Measurements from ENCODE around the gene NRDE2. TPM values are rescaled to one million over a fixed set of nuclear protein-coding genes. Genes with fewer than 3 reads are reported as not detected.

The NRDE2 gene
- total RNA-seq, 1 experiment from 2014 or later, result 20.1 TPM

GRCh38 chr14:90354551-90355298 is 23.0 kb upstream of the NRDE2 start:
- Histone ChIP-seq H3K4me3 (replicated peaks in 1 of 2; ENCODE audit: low read depth in 1 of 2, low read length in 2 of 2) (no peak overlapping the region), H3K27me3 (ENCODE audit: insufficient read depth, low read length) (no peaks in the 10 kb centered on the region), H3K9me2 (ENCODE audit: insufficient read depth) (no peaks in the 10 kb centered on the region), H2AFZ (ENCODE audit: low read depth, low read length, poor library complexity, severe bottlenecking) (no peak overlapping the region), H3K4me2 (ENCODE audit: low read length) (no peak overlapping the region), H3K9ac (ENCODE audit: low read length) (no peak overlapping the region), H3K9me3 (ENCODE audit: control insufficient read depth in 1 of 2, insufficient read depth in 1 of 2, low read depth in 1 of 2, low read length in 2 of 2) (no peaks in the 10 kb centered on the region), H3K36me3 (ENCODE audit: control insufficient read depth in 1 of 2, insufficient read depth in 2 of 2, low read length in 2 of 2) (no peaks in the 10 kb centered on the region), H3K79me2 (ENCODE audit: insufficient read depth, low read length) (no peaks in the 10 kb centered on the region), H3K4me1 (ENCODE audit: control insufficient read depth in 1 of 2, insufficient read depth in 2 of 2, low read length in 2 of 2) (peaks cover 7 to 10% of the 10 kb centered on the region in 2 experiments), H4K20me1 (ENCODE audit: insufficient read depth) (no peaks in the 10 kb centered on the region), H3K27ac (ENCODE audit: low read depth, low read length) (no peak overlapping the region)
- intact Hi-C loops (cut with micrococcal nuclease), result no loop called here
- DNase-seq (ENCODE audit: low read depth, low spot score), result no peak
- RAD21 ChIA-PET (ENCODE audit: low non-redundant PET in 1 of 2, low total read pairs in 2 of 2, uncharacterized antibody in 2 of 2, unreplicated experiment in 2 of 2), result no interaction called here
- POLR2A ChIA-PET, result interaction anchor here (0.9 to 1.0 kb wide), 2 partner anchors 12 to 23 kb away, joined by 3 read pairs; partner anchors contain the start of gene NRDE2
- TF ChIP-seq CTCF (IDR thresholded peaks at IDR 0.05 in 2 of 3, conservative IDR thresholded peaks at IDR 0.05 in 1 of 3; ENCODE audit: borderline replicate concordance in 1 of 3, insufficient read depth in 1 of 3, low read depth in 2 of 3, low read length in 2 of 3) (no peak), RAD21 (IDR thresholded peaks at IDR 0.05; ENCODE audit: low read depth) (no peak), EZH2phosphoT487 (IDR thresholded peaks at IDR 0.05; ENCODE audit: borderline replicate concordance) (no peak), SP1 (IDR thresholded peaks at IDR 0.05; ENCODE audit: low read depth) (no peak), SIN3A (IDR thresholded peaks at IDR 0.05; ENCODE audit: low read depth) (no peak), YY1 (IDR thresholded peaks at IDR 0.05; ENCODE audit: extremely low read depth, insufficient replicate concordance, low read depth, low read length) (no peak)
- no peak for ATAC-seq
- BruUV-seq (replicated peaks), result no TSS peak
- CTCF ChIA-PET, result no interaction called here

GRCh38 chr14:90349739-90350138 is 18.0 kb upstream of the NRDE2 start:
- POLR2A ChIA-PET, result no interaction called here
- no peak for DNase-seq (ENCODE audit: low read depth, low spot score)
- Histone ChIP-seq H3K9me3 (ENCODE audit: control insufficient read depth in 1 of 2, insufficient read depth in 1 of 2, low read depth in 1 of 2, low read length in 2 of 2) (no peaks in the 10 kb centered on the region), H3K4me3 (replicated peaks in 1 of 2; ENCODE audit: low read depth in 1 of 2, low read length in 2 of 2) (no peak overlapping the region), H3K9ac (ENCODE audit: low read length) (no peak overlapping the region), H3K4me2 (ENCODE audit: low read length) (no peak overlapping the region), H3K27ac (ENCODE audit: low read depth, low read length) (no peak overlapping the region), H4K20me1 (ENCODE audit: insufficient read depth) (no peaks in the 10 kb centered on the region), H3K27me3 (ENCODE audit: insufficient read depth, low read length) (no peaks in the 10 kb centered on the region), H3K36me3 (ENCODE audit: control insufficient read depth in 1 of 2, insufficient read depth in 2 of 2, low read length in 2 of 2) (no peaks in the 10 kb centered on the region), H2AFZ (ENCODE audit: low read depth, low read length, poor library complexity, severe bottlenecking) (no peak overlapping the region), H3K4me1 (ENCODE audit: control insufficient read depth in 1 of 2, insufficient read depth in 2 of 2, low read length in 2 of 2) (peaks cover 6 to 13% of the 10 kb centered on the region in 2 experiments), H3K79me2 (ENCODE audit: insufficient read depth, low read length) (no peaks in the 10 kb centered on the region), H3K9me2 (ENCODE audit: insufficient read depth) (no peaks in the 10 kb centered on the region)
- TF ChIP-seq FOSL1 (IDR thresholded peaks at IDR 0.05; ENCODE audit: low read depth) (no peak), EZH2phosphoT487 (IDR thresholded peaks at IDR 0.05; ENCODE audit: borderline replicate concordance) (no peak), SP1 (IDR thresholded peaks at IDR 0.05; ENCODE audit: low read depth) (no peak), ZNF274 (IDR thresholded peaks at IDR 0.05; ENCODE audit: low read depth, low read length) (no peak), ATF3 (IDR thresholded peaks at IDR 0.05) (no peak), RAD21 (IDR thresholded peaks at IDR 0.05; ENCODE audit: low read depth) (no peak), TCF7L2 (IDR thresholded peaks at IDR 0.05; ENCODE audit: borderline replicate concordance, extremely low read depth, insufficient read depth, insufficient read length) (no peak), MAX (IDR thresholded peaks at IDR 0.05) (no peak)
- CTCF ChIA-PET, result no interaction called here
- BruUV-seq (replicated peaks), result no TSS peak
- RAD21 ChIA-PET (ENCODE audit: low non-redundant PET in 1 of 2, low total read pairs in 2 of 2, uncharacterized antibody in 2 of 2, unreplicated experiment in 2 of 2), result no interaction called here
- no peak for ATAC-seq
- intact Hi-C loops (cut with micrococcal nuclease), result no loop called here
